GM21360 (cell line): ENCODE results near the gene SNRNP40.

Source experiments
- ATAC-seq: cut with Tn5 transposase; IDR thresholded peaks from one replicate; pipeline ENCODE4 v1.9.1; 2021; ENCODE audit warnings: mild to moderate bottlenecking, moderate library complexity; ENCODE audit not compliant: unreplicated experiment

The SNRNP40 gene

DNA sequence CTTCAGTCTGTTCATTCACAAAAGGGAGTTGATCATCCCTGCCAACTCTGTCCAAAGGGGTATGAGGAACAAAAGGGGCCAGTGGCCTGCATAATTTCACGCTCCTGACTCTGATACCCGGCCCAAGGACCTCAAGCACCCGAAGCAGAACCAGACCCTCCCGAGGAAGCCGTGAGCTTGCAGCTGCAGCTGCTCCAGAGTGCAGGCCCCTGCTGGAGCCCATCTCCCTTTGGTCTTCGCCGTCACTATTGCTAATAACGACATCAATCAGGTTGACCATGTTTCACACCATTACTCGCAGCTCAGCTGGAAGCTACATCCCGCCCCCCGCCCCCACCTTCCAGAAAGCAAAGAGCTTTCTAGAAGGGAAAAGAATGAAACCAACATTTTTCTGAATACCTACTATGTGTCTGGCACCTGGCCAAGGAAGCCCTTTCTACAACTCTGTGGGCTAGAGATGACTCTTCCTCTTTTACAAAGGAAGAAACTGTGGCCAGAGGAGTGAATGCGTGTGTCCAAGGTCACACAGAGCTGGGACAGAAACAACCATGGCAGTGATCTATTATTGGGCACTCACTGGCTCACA is 62.4 kb downstream of the SNRNP40 start:
- no peak for ATAC-seq

DNA sequence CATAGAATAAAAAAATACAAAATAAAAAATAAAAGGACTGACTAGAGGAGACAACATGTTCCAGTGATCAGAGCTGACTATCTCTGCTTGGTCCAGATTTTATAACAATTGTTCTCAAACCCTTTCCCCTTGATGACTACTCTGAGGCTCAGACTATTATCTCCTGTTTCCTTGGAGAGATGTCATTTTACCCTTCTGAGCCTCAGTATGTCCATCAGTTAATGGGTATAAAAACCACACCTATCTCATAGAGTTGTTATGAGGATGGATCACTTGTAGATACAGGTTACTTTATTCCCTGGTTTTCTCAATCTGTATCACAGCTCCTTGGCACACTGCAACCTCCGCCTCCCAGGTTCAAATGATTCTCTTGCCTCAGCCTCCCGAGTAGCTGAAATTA is 63.9 kb downstream of the SNRNP40 start:
- no peak for ATAC-seq

DNA sequence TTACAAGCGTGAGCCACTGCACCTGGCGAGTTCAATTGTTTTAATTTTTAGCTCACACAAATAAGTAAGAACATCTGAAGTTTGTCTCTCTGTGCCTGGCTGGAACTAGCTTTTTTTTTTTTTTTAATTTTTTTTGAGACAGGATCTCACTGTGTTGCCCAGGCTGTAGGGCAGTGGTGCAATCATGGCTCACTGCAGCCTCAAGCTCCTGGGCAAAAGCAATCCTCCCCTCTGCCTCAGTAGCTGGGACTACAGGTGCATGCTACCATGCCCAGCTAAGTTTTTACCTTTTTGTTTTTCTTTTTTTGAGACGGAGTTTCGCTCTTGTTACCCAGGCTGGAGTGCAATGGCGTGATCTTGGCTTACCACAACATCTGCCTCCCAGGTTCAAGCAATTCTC is 64.8 kb downstream of the SNRNP40 start:
- no peak for ATAC-seq

DNA sequence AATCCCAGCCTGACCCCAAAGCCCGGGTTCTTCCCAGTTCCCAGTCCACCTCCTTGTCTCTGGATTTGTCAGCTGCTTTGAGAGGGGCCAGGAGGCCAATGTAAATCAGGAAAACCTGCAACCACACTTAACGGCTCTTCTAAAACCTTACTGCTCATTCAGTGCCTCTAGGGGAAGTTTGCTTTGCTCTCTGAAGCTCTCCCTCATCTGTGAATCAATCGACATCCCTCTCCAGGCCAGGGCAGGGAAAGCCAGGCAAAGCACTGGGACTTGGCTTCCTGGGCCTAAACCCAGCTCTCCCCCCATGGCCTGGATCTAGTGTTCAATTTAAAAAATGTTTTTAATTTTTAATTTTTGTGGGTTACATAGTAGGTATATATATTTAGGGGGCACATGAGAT is 66.2 kb downstream of the SNRNP40 start:
- no peak for ATAC-seq

DNA sequence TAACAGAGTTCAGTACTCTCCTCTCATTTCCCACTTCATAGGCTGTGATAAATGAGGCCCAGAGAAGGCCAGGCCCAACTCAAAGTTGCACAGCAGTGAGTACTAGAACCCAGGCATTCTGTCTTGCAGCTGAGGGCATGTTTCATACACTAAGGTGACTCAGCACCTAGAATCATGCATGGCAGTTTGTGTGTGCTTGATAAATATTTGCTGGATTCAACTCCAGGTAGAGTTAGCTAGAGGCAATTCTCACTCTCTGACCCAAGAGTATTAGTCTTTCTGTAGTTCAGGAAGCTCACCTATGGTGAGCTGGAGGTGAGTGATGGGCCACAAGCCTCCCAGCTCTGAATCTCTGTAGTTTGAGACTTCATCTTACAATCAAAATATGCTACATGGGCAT is 67.6 kb downstream of the SNRNP40 start:
- no peak for ATAC-seq

DNA sequence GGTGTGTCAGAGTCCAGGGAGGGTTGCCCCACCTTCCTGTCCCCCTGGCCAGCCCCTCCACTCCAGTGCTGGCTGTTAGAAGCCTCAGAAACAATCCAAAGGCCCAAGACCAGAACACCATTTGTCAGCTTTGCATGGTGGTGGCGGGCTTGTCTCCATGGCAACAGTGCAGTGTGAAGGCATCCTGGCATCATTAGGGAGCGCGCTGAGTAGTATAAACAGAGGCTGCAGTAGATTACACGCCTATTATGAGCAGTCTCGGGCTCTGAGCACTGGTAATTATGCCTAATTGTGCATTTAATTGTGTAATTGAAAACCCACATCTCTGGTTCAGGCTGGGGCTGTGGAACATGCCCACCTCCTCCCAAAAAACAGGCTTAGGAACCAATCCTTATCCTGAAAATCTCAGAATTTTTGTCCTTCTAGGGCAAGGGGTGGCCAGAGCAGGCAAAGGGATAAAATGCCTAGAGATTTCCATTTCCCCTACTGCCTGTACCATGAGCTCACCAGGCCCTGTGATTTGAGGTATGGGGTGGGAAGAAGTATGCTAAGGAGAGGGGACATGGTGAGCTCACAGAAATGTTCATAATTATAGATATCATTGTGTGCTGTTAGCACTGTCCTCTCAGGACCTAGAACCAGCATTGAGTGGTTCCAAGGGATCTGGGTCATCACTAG is 68.6 kb downstream of the SNRNP40 start:
- no peak for ATAC-seq

DNA sequence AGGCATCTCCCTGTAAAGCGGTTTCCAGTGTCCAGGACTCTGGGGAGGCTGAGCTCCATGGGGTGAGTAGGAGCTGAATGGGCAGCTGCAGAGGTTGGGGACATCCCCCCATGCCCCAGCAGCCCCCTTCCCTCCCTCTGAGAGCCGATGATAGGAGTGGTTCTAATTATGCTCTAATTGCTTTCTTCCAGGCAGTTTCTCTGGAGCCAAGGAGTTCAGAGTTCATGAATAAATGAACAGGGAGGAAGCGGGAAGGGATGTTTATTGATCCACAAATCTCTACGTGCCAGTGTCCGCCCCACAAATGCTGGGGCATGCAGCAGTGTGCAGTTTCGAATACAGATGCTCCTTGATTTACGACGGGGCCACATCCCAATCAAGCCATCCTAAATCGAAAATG is 72.5 kb downstream of the SNRNP40 start:
- no peak for ATAC-seq

DNA sequence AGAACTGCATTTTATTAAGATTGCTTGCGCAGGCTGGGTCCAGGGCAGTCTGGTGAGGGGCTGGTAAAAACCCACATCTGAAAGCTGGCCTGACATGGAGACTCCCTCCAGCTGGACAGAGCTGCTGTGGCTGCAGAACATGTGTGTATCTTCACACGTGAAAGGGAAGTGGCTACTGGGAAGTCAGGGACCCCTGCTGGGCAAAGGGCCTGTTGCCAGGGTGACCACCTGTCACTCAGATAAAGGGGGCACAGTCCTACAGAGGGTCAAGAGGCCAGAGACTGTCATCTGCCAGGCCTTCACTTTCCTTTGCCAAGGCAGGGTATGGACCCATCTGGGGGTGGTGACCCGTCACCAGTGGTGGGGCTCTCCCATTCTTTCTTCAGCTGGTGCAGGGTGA is 74.4 kb downstream of the SNRNP40 start:
- no peak for ATAC-seq

DNA sequence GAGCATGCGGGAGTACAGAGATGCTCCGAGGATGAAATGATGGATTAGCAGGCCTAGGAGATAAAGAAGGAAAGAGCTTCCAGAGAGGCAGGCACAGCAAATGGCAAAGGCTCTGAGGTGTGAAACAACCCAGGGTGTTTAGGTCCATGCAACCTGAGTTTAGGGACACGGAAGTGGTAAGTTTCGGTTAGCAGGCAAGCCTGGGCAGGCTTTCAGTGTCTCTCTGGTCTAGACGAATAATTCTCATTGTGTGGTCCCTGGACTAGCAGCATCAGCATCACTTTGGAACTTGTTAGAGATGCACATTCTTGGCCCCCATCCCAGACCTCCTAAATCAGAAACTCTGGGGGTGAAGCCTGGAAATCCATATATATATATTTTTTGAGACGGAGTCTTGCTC is 75.5 kb downstream of the SNRNP40 start:
- ATAC-seq: no peak

DNA sequence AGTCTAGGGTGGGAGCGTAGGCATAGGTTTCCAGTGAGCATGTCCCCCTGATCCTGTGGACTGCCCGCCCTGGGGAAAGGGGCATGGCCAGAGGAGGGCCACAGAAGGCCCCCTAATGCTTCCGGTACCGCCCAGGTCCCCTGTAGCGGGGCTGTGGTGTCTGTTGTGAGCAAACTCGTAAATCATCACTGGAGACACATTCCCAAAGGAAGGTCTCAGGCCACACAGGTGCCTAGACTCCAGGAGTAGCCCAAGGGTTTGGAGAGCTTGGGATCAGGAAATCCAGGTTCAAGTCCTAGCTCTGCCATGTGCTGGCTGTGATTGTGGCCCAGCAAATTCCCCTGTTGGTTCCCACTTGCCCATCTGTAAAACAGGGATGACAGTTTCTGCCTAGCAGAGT is 77.1 kb downstream of the SNRNP40 start:
- ATAC-seq: no peak

DNA sequence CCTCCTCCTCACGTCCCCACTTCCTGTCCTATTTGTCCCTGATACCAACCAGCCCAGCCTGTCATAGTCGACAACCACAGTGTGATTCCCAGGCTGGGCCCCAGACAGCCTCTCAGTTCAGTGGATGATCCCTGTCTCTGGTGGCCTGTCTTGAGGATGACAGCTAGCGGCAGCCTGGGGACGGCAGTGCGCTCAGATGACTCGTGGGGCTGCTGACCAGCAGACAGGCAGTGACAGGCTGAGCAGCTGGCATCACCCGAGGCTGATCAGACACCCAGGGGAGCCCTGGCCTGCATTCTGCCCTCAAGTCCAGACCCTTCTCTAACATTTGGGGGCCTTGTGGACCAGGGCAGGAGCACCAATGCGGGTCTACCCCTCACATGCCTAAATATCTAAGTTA is 77.9 kb downstream of the SNRNP40 start:
- no peak for ATAC-seq

DNA sequence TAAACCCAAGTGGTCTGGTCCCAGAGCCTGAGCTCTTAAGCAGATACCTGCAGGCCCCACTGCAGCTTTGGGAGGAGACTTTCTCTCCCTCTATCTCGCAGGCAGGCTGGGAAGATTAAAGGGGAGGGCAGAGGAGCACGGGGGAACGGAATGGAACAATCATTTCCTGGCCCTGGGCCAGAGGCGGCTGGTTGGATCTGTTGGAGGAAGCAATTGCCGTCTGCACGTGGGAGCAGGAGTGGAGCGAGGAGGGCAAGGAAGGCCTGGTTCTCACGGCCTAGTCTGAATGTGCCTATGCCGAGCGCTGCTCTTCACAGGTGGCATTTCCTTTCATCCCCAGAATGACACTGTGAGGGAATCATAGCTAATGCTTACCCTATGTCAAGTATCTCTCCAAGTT is 80.6 kb downstream of the SNRNP40 start:
- no peak for ATAC-seq

DNA sequence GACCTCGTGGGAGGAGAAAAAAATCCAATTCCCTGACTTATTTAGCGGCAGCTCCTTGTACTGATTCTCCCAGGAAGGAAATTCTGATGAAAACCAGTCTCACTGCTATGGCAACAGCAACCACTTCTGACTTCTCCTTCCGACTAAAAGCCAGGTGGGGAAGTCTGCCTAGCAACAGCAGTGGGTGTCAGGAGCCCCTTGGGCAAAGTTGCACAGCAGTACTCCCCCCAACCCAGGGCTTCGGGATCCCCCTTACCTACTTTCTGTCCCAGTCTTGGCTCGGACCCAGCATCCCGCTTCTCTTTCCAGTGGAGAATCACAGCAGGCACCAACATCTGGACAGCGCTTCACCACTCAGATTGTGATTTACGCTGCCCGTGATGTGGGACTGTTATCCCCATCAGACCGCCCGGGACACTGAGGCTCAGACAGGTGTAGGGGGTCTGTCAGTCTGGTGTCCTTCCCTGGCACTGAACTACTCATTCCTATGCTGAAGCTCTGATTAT is 81.5 kb downstream of the SNRNP40 start:
- no peak for ATAC-seq

DNA sequence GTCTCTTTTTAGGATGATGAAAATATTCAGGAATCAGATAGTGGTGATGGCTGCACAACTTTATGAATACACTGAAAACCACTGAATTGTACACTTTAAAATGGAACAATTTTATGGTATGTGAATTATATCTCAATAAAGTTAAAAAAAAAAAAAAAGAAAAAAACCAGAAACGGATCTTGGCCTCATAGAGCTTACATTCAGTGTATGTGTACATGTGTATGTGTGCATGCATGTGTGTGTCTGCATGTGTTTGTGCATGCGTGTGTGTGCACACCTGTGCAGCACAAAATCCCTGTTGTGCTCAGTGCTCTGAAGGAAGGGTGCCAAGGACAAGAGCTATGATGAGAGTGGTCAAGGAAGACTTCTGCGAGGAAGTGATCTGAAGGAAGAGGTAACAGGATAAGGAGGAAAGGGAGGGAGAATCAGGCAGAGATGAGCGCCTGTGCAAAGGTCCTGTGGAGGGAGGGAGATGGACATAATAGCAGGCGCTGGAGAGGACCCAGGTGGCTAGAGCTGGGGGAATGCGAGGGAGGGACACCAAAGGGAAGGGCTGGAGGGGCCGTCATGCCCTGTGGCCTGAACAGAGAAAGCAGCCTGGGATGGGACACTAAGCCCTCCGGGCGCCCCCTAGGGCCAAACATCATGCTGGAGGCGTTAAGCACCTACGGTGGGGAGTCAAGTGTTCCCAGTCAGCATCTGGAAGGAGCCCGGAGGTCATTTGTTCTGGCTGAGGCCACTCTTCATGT is 82.1 kb downstream of the SNRNP40 start:
- no peak for ATAC-seq
